Prostate gland (tissue), 2 donors: ENCODE data around the gene KLK10.

Experiments
- CTCF ChIP-seq, 4 experiments: fragments of 200-600 bp in 2 of 4; fragments of 450-650 bp in 2 of 4; sonication (generic) in 2 of 4; IDR thresholded peaks; 1 replicate in 3 of 4; 2 replicates in 1 of 4; pipeline ENCODE4 v1.5.1; 2016 to 2019; ENCODE audit warnings: antibody characterized with exemption in 4 of 4, mild to moderate bottlenecking in 2 of 4, moderate library complexity in 2 of 4
- POLR2A ChIP-seq: fragments of 450-650 bp; IDR thresholded peaks from one replicate; pipeline ENCODE4 v1.6.1; 2016; ENCODE audit warnings: antibody characterized with exemption, mild to moderate bottlenecking

GRCh38 chr19:50964266-50964665 lies 55.2 kb downstream of the KLK10 start:
- TF ChIP-seq POLR2A (no peak), CTCF (IDR thresholded peaks at IDR 0.05) (no peak)
